Measurements from ENCODE around the gene RTN4RL1. TPM values are rescaled to one million over a fixed set of nuclear protein-coding genes. Genes with fewer than 3 reads are reported as not detected.

RTN4RL1 gene
- total and polyA plus RNA-seq, 9 donors = 0.30 to 4.1 (median 1.6) TPM; not detected in 1

DNA sequence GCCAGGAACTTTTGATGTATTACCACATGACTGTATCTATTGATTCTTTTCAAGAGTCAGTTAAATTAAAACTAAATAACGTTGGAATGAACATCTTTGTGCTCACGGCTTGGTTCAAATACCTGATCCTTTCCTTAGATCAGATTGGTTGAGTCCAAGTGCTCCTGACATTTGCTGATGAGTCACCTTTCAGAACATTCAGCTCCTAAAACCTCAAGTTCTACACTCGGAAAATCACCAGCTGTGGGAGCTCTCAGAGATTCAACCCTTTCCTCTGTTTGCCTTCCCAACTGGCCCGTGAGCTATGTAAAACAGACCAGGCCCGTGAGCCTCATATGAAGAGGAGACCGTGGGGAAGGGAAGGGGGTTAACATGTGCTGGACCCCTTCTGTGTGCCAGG, 68.1 kb downstream of the RTN4RL1 start:
- H3K36me3 ChIP-seq = no peaks in the 10 kb centered on the region
- 57 to 74% (median 63%) methylated on average over 6 of the region's 6 CpGs for WGBS, 3 donors
- intact Hi-C loops (cut with DNase I) = loop anchor here in 1 of 4 donors (10.0 kb wide), 1 partner anchor 58 kb away; no protein-coding TSS in a partner anchor
- TF ChIP-seq POLR2A (IDR thresholded peaks at IDR 0.05) (no peak), EP300 (IDR thresholded peaks at IDR 0.05) (no peak), CTCF (IDR thresholded peaks at IDR 0.05) (no peak)
- DNase-seq = no peak
- H3K4me1 ChIP-seq (ENCODE audit: insufficient read depth) = no peaks in the 10 kb centered on the region
- H3K27me3 ChIP-seq = no peaks in the 10 kb centered on the region
- no peaks in the 10 kb centered on the region for H3K9me3 ChIP-seq
- H3K27ac ChIP-seq = no peak overlapping the region
- no peak overlapping the region for H3K4me3 ChIP-seq

DNA sequence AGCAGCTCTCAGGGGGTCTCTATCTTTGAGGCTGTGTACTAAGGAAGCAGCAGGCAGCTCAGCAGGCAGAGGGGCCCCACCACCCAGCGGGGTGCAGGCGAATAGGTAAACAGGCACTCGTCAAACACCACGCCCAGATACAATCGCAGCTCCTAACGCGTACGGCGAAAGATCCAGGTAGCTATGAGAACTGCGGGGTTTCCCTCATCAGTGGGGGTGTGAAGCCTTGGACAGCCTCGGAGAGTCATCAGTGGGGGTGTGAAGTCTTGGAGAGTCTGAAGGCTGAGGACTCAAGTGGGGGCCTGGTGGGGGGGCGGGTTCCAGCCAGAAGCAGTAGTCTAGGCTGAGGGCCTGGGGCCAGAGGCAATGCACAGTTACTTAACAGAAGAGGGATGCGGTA, 69.0 kb downstream of the RTN4RL1 start:
- no peak overlapping the region for H3K27ac ChIP-seq
- no peaks in the 10 kb centered on the region for H3K36me3 ChIP-seq
- TF ChIP-seq POLR2A (IDR thresholded peaks at IDR 0.05) (no peak), CTCF (IDR thresholded peaks at IDR 0.05) (no peak)
- H3K4me1 ChIP-seq (ENCODE audit: insufficient read depth) = no peaks in the 10 kb centered on the region
- H3K27me3 ChIP-seq = no peaks in the 10 kb centered on the region
- no peak for DNase-seq
- 75 to 80% (median 77%) methylated on average over 13 of the region's 13 CpGs for WGBS, 3 donors
- no peak overlapping the region for H3K4me3 ChIP-seq
- no peaks in the 10 kb centered on the region for H3K9me3 ChIP-seq
- intact Hi-C loops (cut with DNase I) = loop anchor here in 1 of 4 donors (10.0 kb wide), 1 partner anchor 59 kb away; no protein-coding TSS in a partner anchor

- no peak overlapping the region for H3K27ac ChIP-seq
- H3K27me3 ChIP-seq = no peaks in the 10 kb centered on the region
- H3K4me1 ChIP-seq (ENCODE audit: insufficient read depth) = no peaks in the 10 kb centered on the region
- no peak for DNase-seq
- intact Hi-C loops (cut with DNase I) = loop anchor here in 1 of 4 donors (10.0 kb wide), 1 partner anchor 61 kb away; no protein-coding TSS in a partner anchor
- 78 to 82% (median 81%) methylated on average over 5 of the region's 5 CpGs for WGBS, 3 donors
- no peak for TF ChIP-seq CTCF (IDR thresholded peaks at IDR 0.05)
- TF ChIP-seq POLR2A (IDR thresholded peaks at IDR 0.05) = no peak
- TF ChIP-seq EP300 (IDR thresholded peaks at IDR 0.05) = no peak
- no peak overlapping the region for H3K4me3 ChIP-seq
- no peaks in the 10 kb centered on the region for H3K36me3 ChIP-seq
- no peaks in the 10 kb centered on the region for H3K9me3 ChIP-seq
These were observed 71.3 kb downstream of the RTN4RL1 start for GRCh38 chr17:1953831-1954230.

DNA sequence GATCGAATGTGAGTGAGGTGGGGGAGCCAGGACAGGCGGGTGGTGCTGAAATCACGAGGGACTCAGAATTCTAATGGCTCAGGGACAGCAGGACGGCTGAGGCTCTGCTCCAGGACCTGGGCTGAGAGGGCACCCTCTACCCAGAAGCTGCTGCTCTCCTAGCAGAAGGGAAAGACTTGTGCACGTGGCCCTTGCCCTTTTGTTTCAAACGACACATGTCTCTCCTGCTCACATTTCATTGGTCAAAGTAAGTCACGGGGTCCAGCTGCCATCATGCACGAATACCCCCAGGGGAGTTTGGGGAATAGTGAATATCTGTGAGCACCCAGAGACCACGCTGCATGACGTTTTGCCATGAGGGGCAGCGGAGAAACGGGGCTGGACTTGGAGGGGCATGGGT, 73.2 kb downstream of the RTN4RL1 start:
- Histone ChIP-seq H3K4me1 (ENCODE audit: insufficient read depth) (no peaks in the 10 kb centered on the region), H3K36me3 (no peaks in the 10 kb centered on the region), H3K9me3 (no peaks in the 10 kb centered on the region), H3K4me3 (no peak overlapping the region), H3K27ac (no peak overlapping the region), H3K27me3 (no peaks in the 10 kb centered on the region)
- no peak for DNase-seq
- intact Hi-C loops (cut with DNase I) = loop anchor here in 1 of 4 donors (10.0 kb wide), 1 partner anchor 63 kb away; no protein-coding TSS in a partner anchor
- WGBS, 3 donors = 54 to 72% (median 55%) methylated on average over 12 of the region's 12 CpGs
- TF ChIP-seq EP300 (IDR thresholded peaks at IDR 0.05) = no peak
- no peak for TF ChIP-seq POLR2A (IDR thresholded peaks at IDR 0.05)
- TF ChIP-seq CTCF (IDR thresholded peaks at IDR 0.05) = no peak
